ENCODE data around the gene VPS18.

The VPS18 gene

DNA sequence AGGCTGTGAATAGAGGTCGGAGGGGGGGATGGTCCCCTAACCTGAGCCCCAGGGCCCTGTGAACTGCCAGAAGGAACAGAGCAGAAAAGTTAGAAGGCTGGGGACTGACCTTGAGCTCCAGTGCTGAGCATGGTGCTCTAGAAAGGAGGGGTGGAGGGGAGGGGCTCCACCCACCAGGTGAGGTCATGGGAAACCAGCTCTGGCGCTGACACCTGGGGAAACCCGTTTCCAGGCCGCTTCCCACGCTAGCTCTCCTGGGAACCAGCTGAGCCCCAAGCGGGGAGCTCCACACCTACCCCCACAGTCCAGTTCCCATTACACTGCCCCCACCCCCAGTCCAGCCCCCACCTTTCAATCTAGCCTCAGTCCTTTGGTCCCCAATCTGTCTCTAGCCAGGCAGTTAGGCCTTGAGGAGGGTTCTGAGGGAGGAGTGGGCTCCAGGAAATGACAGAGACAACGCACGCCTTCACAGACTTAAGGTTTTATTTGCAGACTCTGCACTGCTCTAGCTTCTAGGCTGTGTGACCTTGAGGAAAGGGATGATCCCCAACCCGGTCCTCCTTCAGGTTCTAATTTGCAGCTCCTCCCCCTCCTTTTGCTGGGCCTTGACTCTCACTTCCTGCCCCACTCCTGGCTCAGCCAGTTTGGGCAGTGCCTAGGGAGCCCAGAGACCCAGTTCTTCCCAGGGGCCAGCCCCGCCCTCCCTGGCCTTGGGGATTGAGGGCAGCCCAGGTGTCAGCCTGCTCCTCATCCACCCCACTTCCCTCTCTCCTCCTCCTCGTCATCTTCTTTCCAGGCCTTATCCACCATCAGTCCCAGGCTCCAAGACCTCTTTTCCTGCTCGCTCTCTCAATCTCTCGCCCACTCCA is 22.3 kb upstream of the VPS18 start:
- DNase-seq: no peak

DNA sequence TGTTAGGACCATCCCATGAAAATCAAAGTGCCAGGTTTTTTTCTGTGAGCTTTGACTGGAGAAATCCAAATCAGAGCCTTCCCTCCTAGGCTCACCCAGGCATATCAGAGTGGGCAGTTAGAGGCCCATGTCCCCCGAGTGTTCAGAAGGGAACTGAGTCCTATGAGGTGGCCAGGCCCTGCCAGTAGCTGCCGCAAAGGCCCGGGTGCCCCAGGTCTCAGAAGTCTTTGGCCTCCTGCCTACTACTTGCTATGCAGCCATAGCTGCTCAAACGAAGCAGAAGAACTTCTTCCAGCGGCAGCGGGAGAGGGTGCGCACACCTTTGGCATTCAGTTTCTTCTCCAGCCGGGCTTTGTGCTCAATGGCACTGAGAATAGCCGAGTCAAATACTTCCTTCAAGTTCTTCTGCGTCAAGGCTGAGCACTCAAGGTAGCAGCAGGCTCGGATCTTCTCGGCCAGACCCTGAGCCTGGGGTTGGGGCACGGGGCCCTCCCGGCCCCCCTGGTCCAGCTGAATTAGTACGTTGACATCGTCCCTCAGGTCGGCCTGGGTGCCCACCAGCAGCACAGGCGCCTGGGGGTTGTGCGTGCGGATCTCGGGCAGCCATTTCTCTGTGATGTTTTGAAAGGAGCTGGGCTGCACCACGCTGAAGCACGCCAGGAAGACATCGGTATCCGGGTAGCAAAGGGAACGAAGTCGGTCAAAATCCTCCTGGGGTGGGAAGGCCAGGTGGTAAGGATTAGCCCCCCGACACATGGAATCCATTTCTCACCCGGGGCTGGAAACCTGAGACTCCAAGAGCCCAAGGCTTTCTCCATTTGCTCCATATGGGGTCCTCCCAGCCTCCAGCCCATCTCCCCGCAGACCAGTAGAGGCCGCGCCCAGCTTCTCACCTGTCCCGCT is 21.2 kb upstream of the VPS18 start:
- DNase-seq: no peak

DNA sequence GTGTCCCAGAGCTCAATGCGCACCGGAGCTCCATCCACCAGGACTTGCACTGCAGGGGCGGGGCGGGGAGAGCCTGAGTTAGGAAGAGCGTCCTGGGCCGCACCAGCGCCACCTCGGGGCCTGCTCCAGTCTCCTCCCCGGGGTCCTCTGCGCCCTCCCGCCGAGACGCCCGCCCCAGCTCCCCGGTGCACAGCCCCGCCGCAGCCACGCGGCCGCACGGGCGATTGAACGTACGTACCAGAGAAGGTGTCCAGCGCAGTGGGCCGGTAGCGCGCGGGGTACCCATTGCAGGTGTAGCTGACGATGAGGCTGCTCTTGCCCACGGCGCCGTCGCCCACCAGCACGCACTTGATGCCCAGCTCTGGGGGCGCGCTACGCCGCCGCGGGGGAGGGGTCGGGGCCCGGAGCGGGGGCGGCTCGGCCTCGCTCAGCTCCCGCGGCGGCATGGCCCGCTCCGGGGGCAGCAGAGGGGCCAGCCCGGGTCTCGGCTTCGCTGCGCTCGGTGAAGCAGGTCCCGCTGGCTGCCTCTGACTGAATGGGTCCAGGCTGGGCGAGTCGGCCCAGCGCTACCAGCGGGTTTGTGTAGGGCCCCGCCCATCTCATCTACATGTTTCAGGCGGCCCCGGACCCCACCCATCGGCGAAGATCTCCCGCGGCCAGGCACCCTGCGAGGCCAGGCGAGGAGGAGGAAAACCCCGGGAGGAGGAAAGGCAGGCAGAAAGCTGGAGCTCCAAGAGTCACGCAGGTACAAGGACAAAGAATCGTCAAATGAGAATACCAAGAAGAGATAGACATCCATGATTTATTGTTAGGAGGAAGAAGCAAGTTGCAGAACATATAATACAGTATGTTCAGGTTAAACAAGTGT is 20.3 kb upstream of the VPS18 start, which contains the start of gene RHOV:
TSS of gene RHOV (minus strand) at position 541 of the 868 bp plus-strand sequence. CDS start at position 446, 95 bp downstream.
- DNase-seq: peak; percentile 46

DNA sequence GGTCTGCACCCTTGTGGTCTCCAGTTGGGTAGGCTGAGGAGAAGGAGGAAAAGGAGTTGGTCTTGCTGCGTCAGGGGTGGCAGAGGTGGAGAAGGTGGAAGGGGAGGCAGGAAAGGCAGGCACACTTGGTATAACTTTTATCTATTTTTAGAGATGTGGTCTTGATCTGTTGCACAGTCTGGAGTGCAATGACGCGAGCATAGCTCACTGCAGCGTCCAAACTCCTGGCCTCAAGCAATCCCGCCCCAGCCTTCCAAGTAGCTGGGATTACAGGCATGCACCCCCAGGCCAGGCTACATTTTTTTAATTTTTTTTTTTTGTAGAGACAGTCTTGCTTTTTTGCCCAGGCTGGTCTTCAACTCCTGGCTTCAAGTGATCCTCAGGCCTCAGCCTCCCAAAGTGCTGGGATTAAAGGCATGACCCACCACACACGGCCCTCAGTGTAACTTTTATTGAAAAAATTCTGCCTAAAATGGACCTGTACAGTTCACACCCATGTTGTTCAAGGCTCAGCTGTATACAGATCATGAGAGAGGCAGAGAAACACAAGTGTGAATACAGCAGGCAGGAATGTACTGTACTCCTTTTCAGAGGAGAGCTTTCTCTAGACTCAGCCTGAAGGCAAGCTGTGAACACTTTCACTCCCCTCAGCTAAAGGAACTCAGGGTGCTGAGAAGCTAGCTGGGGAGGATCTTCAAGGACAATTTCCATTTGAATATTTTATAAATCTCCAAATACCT is 18.1 kb upstream of the VPS18 start:
- DNase-seq: no peak

DNA sequence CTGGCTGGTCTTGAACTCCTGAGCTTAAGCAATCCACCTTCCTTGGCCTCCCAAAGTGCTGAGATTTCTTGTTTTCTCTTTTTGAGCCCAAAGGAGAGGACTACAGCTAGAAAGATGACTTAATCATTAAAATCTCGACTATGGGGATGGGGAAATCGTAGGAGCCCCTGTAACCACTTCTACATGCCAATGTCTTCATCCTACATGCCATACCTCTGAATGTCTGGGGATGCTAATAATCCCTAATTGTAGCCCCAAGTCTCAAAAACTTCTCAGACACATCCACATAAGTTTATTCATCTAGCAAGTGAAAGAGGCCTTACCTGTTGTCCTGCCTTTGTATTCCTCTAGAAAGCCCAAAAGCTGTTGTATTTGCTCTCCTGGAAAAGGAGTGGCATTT is 16.6 kb upstream of the VPS18 start:
- no peak for DNase-seq

DNA sequence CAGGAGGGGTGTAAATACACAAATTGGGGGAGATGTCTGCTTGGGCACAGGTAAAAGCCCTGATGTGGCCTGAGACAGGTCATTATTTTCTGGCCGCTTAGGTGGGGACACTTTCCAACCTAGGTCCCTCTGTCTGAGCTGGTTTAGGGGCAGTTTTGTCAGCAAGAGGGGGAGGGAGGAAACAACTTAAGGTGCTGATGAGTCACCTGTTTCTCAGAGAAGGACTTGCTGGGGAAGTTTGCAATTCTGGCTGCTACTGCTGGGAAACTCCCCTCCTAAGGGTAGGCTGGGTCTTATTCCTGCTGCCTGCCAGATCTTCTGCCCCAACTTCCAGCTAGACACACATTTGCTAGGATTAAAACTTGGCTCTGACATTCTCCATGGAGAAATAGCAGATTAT is 15.5 kb upstream of the VPS18 start:
- no peak for DNase-seq

DNA sequence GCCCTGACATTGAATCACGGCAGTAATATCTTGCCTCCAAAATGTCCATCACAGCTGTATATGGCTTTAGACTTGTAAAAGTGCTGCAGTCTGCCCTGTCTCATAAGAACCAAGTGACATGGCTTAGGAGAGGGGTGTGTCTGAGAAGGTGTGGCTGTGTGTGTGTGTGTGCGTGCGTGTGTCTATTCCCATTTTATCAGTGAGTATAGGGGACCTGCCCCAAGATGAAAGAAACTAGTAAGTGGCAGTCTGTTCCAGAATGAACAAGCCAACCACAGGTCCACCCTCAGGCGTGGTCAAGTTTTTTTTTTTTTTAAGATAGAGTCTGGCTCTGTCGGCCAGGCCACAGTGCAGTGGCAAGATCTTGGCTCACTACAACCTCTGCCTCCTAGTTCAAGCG is 14.6 kb upstream of the VPS18 start:
- DNase-seq: no peak

DNA sequence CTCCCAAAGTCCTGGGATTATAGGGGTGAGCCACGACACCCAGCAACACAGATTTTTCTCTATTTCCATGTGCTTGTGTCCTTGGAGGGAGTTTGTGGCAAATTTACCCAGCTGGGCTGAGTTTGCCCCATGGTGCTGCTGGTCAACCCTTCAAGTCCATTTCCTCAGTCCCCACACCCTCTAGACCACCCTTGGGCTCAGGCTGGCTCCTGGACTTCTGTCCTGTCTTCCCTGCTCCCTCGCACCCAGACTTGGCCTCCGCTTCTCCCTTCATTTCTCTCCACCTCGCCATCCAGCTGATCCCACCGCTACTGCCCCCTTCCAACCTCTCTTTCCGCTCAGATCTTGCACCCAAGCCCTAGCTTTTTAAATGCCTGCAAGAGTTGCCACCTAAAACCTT is 12.9 kb upstream of the VPS18 start:
- DNase-seq: no peak

DNA sequence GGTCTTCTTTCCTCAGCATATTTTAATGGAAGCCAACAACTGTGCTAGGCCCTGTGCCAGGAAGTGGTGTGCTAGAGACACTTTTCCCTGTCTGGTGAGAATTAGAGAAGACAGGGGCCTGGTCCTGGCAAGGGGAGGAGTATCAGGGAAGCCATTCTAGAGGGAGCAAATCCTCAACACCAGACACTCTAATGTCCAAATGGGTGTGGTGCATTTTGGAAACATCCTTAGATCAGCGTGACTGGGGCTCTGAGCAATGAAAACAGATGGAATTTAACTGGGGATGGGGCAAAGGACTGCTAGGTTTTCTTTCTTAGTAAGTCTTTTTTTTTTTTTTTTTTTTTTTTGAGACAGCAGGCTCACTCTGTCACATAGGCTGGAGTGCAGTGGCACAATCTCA is 7.7 kb upstream of the VPS18 start:
- DNase-seq: no peak

DNA sequence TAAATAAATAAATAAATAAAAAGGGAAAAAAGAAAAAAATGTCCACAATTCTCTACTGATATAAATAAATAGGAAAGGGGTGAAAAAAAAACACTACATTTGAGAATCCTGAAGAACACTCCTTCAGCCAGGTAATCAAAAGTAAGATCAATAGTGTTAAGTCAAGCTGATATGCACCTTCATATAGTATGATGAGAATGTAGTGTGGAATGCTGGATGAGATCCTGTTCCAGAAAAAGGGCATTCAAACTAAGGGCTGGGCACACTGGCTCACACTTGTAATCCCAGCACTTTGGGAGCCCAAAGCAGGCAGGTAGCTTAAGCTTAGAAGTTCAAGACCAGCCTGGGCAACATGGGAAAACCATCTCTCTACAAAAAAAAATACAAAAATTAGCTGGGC is 5.1 kb upstream of the VPS18 start:
- DNase-seq: no peak

DNA sequence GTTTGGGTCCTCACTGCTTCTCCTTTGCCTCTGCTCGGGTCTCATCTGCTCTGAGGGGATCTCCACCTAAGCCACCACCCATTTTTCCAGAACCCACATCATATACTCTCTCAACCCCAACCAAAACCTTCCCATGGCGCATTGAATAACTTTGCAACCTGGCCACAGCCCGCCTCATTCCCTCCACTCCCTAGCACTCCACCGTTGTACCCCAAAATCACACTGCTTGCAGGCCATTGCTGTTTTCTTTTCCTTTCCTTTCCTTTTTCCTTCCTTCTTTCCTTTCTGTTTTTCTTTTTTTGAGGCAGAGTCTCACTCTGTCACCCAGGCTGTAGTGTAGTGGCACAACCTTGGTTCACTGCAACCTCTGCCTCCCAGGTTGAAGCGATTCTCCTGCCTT is 3.1 kb upstream of the VPS18 start:
- DNase-seq: no peak

DNA sequence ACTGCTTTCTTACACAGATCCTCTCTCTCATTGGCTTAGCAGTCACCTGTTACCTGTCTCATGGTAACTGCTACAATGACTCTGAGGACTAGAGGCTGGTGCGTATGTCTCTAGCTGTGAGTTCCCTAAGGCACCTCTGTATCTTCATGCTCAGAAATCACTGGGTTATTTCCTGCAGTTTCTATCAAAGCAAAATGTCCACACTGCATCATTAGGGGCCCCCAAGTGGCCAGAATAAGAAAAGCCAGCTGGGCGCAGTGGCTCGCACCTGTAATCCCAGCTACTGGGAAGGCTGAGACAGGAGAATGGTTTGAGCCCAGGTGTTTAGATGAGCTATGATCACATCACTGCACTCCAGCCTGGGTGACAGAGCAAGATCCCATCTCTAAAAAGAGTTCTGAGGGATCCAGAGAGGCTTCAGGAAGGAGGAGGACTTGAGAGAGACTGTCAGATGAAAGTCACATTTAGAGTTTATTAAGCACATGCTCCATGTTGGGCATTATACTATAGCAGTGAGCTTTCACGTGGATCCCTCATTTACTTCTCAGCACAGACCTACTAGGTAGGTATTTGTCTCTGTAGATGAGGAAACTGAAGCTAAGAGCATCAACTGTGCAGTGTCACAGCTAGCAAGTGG is 2.3 kb upstream of the VPS18 start:
- no peak for DNase-seq

DNA sequence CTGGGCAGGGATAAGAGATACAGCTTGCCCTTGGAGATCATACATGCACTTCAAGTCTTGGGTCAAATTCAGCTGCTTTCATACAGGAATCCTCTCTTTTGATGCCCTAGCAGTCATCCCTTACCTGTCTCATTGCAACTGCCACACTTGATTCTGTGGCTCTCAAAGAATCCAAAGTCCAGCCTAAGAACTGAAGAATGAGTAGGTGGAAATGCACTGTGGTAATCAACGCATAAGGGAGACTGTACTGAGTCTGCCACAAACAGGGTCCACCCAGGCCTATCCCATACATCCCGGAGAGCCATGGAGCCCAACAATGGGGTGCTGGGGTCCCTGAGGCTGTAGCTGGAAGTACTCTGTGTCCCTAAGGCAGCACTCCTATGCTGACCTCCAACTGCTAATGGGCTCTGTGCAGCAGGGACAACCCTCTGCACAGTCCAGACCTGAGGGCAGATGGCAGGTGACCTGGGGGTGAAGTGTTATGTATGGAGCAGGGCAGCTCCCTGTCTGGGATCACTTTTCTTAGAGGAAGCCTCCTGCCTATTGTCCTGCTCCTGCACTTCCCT is 1.7 kb upstream of the VPS18 start:
- no peak for DNase-seq

DNA sequence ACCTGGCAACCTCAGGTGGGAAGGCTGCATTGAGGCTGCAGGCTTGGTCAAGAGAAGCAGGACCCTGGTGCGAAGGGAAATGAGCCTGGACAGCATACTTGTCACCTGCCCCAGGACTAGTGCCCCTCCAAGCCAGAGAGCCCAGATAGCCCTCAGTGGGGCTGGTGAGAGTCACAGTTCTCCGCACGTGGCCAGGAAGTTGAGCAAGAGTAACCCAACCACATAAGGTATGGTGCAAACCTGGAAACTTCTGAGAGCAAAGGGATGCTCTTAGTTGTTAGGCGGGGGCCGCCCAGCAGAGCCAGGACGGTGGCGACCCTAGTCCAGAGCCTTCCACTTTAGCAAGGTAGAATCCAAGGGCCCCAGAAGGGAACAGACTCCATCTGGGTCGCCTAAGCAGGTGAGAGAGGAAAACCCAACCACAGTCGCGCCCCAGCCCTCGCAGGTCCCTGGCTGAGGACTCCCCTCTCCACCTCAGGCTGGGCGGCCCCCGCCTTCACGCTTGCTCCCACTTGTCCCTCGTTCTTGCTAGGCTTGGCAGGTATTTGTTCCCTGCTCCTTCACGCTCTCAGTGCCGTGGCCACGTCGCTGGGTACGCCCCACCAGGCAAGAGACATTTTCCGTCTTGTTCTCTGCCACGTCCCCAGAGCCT is 1.1 kb upstream of the VPS18 start:
- DNase-seq: no peak

DNA sequence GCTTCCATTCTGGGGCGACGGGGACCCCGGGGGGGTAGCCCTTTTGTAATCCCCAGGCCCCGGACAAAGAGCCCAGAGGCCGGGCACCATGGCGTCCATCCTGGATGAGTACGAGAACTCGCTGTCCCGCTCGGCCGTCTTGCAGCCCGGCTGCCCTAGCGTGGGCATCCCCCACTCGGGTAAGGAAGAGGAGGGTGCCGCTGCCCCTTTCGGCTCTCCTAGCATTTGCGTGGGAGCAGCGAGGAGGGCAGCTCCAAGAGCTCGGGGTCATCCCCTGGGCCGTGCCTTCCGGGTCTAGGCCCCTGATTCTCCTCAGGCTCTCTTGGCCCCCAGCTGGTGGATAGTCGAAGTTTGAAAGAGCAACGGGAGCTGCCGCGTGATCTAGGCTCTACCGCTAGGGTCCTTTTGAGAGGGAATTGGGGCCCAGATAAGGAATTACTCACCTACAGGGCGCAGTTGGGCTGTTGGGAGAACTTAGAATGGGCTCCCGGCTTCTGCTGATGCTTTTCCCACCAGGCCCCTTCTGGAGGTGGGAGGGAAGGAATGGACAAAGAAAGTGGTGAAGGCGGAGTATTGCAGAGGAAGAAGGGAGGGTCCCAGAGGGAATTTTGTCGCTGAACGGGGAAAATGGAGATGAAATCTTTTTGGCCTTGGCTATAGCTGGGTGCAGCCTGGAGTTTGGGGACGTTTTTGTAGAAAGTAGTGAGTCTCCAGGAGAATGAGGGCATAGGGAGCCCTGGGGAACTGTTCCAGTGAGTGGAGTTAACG is 615 bp downstream of the VPS18 start:
- DNase-seq: no peak

DNA sequence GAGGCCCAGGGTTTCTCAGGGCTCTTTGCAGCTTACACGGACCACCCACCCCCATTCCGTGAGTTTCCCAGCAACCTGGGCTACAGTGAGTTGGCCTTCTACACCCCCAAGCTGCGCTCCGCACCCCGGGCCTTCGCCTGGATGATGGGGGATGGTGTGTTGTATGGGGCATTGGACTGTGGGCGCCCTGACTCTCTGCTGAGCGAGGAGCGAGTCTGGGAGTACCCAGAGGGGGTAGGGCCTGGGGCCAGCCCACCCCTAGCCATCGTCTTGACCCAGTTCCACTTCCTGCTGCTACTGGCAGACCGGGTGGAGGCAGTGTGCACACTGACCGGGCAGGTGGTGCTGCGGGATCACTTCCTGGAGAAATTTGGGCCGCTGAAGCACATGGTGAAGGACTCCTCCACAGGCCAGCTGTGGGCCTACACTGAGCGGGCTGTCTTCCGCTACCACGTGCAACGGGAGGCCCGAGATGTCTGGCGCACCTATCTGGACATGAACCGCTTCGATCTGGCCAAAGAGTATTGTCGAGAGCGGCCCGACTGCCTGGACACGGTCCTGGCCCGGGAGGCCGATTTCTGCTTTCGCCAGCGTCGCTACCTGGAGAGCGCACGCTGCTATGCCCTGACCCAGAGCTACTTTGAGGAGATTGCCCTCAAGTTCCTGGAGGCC is 5.4 kb downstream of the VPS18 start:
- DNase-seq: no peak

DNA sequence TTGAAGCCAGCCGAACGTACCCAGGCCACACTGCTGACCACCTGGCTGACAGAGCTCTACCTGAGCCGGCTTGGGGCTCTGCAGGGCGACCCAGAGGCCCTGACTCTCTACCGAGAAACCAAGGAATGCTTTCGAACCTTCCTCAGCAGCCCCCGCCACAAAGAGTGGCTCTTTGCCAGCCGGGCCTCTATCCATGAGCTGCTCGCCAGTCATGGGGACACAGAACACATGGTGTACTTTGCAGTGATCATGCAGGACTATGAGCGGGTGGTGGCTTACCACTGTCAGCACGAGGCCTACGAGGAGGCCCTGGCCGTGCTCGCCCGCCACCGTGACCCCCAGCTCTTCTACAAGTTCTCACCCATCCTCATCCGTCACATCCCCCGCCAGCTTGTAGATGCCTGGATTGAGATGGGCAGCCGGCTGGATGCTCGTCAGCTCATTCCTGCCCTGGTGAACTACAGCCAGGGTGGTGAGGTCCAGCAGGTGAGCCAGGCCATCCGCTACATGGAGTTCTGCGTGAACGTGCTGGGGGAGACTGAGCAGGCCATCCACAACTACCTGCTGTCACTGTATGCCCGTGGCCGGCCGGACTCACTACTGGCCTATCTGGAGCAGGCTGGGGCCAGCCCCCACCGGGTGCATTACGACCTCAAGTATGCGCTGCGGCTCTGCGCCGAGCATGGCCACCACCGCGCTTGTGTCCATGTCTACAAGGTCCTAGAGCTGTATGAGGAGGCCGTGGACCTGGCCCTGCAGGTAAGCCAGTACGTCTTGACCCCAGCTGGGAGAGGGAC is 6.2 kb downstream of the VPS18 start:
- DNase-seq: no peak

DNA sequence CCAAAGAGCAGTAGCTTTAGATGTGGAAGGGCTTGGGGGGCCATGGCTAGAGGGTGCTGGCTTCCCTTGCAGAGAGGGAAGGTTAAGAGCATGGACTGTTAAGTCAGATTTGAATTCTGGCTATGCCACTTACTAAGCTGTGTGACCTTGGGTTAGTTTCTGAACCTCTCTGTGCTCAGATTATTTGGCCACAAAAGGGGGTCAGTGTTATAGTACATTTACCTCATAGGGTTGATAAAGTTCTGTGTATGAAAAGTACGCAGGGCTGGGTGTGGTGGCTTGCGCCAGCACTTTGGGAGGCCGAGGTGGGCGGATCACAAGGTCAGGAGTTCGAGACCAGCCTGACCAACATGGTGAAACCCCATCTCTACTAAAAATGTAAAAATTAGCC is 6.8 kb downstream of the VPS18 start:
- DNase-seq: no peak

All from left hindlimb (tissue), 1 donor.